Nephron progenitor cell (in vitro differentiated cells): Measurements from ENCODE around the gene PFKL.
"Not testable (repeated sequence)": the region's sequence is repeated elsewhere in the genome, so short reads cannot be mapped to it uniquely, and the experiment has no call there.

Experiments used
- DNase-seq: peaks from one replicate; pipeline ENCODE4 v3.0.0; 2021
- H3K27ac Mint-ChIP-seq: 2 replicates; pipeline ENCODE4 v1.8.0; 2021; ENCODE audit warnings: mild to moderate bottlenecking, moderate library complexity, mixed read lengths
- H3K27me3 Mint-ChIP-seq: 2 replicates; pipeline ENCODE4 v1.8.0; 2021; ENCODE audit warnings: mild to moderate bottlenecking, low read depth, mixed read lengths; ENCODE audit not compliant: poor library complexity
- H3K36me3 Mint-ChIP-seq: 2 replicates; pipeline ENCODE4 v1.8.0; 2021; ENCODE audit warnings: low read depth, mixed read lengths
- H3K4me1 Mint-ChIP-seq: 2 replicates; pipeline ENCODE4 v1.8.0; 2021; ENCODE audit warnings: mixed read lengths
- H3K4me3 Mint-ChIP-seq: 2 replicates; pipeline ENCODE4 v1.8.0; 2021; ENCODE audit warnings: mild to moderate bottlenecking, moderate library complexity, mixed read lengths
- H3K9me3 Mint-ChIP-seq: 2 replicates; pipeline ENCODE4 v1.8.0; 2021; ENCODE audit warnings: mild to moderate bottlenecking, moderate library complexity, mixed read lengths
- CTCF ChIP-seq: fragments of 200-600 bp; sonication (generic); IDR thresholded peaks from 2 replicates; pipeline ENCODE4 v1.5.0; 2021; ENCODE audit warnings: antibody characterized with exemption

Gene PFKL

GRCh38 chr21:44360159-44360558, 60.3 kb downstream of the PFKL start:
- peak; percentile 10 for TF ChIP-seq CTCF
- Mint-ChIP-seq H3K27me3 (peaks cover 8% of the 10 kb centered on the region), H3K9me3 (peaks cover 37% of the 10 kb centered on the region), H3K36me3 (peaks cover 7% of the 10 kb centered on the region), H3K4me3 (no peak overlapping the region), H3K27ac (no peak overlapping the region), H3K4me1 (peaks cover 7% of the 10 kb centered on the region)
- DNase-seq: no peak

- not testable (repeated sequence) for DNase-seq, H3K36me3 Mint-ChIP-seq, H3K4me3 Mint-ChIP-seq, H3K4me1 Mint-ChIP-seq, H3K27ac Mint-ChIP-seq
- peaks cover 37% of the 10 kb centered on the region for H3K9me3 Mint-ChIP-seq
- peaks cover 12% of the 10 kb centered on the region for H3K27me3 Mint-ChIP-seq
Measured at GRCh38 chr21:44361903-44362302, 62.0 kb downstream of the PFKL start.

GRCh38 chr21:44363278-44363677, 63.4 kb downstream of the PFKL start:
- H3K27ac Mint-ChIP-seq: no peak overlapping the region
- peaks cover 7% of the 10 kb centered on the region for H3K36me3 Mint-ChIP-seq
- H3K9me3 Mint-ChIP-seq: peaks cover 37% of the 10 kb centered on the region
- no peak overlapping the region for H3K4me3 Mint-ChIP-seq
- H3K4me1 Mint-ChIP-seq: peaks cover 6% of the 10 kb centered on the region
- DNase-seq: no peak
- TF ChIP-seq CTCF: no peak
- peaks cover 26% of the 10 kb centered on the region for H3K27me3 Mint-ChIP-seq

GRCh38 chr21:44364151-44365053, 64.5 kb downstream of the PFKL start:
- Mint-ChIP-seq H3K9me3 (peaks cover 31% of the 10 kb centered on the region), H3K27me3 (peaks cover 36% of the 10 kb centered on the region), H3K4me3 (no peak overlapping the region), H3K27ac (no peak overlapping the region), H3K36me3 (peaks cover 7% of the 10 kb centered on the region), H3K4me1 (peaks cover 6% of the 10 kb centered on the region)
- DNase-seq: no peak
- no peak for TF ChIP-seq CTCF

GRCh38 chr21:44365251-44365966, 65.6 kb downstream of the PFKL start:
- Mint-ChIP-seq H3K36me3 (peaks cover 7% of the 10 kb centered on the region), H3K27ac (no peak overlapping the region), H3K4me3 (no peak overlapping the region), H3K4me1 (peaks cover 6% of the 10 kb centered on the region), H3K9me3 (peaks cover 27% of the 10 kb centered on the region), H3K27me3 (peaks cover 43% of the 10 kb centered on the region)
- TF ChIP-seq CTCF: no peak
- no peak for DNase-seq

- H3K9me3 Mint-ChIP-seq: peaks cover 26% of the 10 kb centered on the region
- TF ChIP-seq CTCF: no peak
- peaks cover 7% of the 10 kb centered on the region for H3K36me3 Mint-ChIP-seq
- peaks cover 6% of the 10 kb centered on the region for H3K4me1 Mint-ChIP-seq
- no peak for DNase-seq
- no peak overlapping the region for H3K4me3 Mint-ChIP-seq
- no peak overlapping the region for H3K27ac Mint-ChIP-seq
- peaks cover 49% of the 10 kb centered on the region for H3K27me3 Mint-ChIP-seq
Measured at GRCh38 chr21:44365967-44366585, 66.2 kb downstream of the PFKL start.
